Measurements from ENCODE around the gene SOX21.

DNA sequence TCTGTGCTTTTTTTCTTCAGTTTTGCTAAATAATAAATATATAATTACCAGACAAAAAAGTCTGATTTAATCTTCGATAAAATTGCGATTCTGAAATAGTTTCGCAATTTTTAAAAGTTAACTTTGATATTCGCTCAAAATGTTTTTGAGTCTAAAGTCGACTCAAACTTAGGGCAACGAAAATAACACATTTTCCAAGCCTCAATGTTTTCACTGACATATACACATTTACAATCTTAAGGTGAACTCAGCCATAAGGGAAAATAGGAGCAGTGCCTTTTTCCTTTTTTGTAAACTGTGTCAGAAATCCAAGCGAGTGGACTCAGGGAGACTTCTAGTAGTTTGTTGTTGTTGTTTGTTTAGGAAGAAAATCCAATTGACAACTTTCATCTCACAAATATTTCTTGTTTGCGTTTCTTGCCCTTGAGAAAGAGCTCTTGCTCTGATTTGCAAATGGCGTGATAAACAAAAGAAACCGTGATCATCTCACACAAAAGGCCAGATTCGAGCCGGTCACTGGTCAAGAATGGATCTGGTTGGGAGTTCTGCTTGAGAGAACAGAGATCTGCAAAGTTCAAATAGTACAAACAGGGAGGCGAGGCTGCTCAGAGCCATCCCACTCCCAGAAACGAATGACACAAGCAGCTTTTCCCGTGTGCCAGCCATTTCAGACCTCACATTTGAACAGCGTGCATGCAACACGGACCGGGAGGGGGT, 2.1 kb downstream of the SOX21 start:
- TF ChIP-seq POLR2A (IDR thresholded peaks at IDR 0.05), result no peak
- TF ChIP-seq, protein P1, sequence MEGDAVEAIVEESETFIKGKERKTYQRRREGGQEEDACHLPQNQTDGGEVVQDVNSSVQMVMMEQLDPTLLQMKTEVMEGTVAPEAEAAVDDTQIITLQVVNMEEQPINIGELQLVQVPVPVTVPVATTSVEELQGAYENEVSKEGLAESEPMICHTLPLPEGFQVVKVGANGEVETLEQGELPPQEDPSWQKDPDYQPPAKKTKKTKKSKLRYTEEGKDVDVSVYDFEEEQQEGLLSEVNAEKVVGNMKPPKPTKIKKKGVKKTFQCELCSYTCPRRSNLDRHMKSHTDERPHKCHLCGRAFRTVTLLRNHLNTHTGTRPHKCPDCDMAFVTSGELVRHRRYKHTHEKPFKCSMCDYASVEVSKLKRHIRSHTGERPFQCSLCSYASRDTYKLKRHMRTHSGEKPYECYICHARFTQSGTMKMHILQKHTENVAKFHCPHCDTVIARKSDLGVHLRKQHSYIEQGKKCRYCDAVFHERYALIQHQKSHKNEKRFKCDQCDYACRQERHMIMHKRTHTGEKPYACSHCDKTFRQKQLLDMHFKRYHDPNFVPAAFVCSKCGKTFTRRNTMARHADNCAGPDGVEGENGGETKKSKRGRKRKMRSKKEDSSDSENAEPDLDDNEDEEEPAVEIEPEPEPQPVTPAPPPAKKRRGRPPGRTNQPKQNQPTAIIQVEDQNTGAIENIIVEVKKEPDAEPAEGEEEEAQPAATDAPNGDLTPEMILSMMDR (IDR thresholded peaks at IDR 0.05), result no peak

Measured in prostate gland (tissue), 2 donors.